ENCODE results near the gene CPXM2.

Gene CPXM2

GRCh38 chr10:123878666-123879303 is 12.8 kb downstream of the CPXM2 start:
- Histone ChIP-seq H3K4me3 (no peak overlapping the region), H3K9me3 (no peaks in the 10 kb centered on the region), H3K4me1 (no peaks in the 10 kb centered on the region), H3K36me3 (replicated peaks) (no peaks in the 10 kb centered on the region), H3K27me3 (ENCODE audit: low read depth) (no peaks in the 10 kb centered on the region)
- in situ Hi-C loops (cut with MboI; ENCODE audit: low sequenced_read_pairs) = no loop called here
- DNase-seq (ENCODE audit: low spot score in 2 of 2) = no peak

- no peaks in the 10 kb centered on the region for H3K36me3 ChIP-seq (replicated peaks)
- no peaks in the 10 kb centered on the region for H3K4me1 ChIP-seq
- in situ Hi-C loops (cut with MboI; ENCODE audit: low sequenced_read_pairs) = no loop called here
- H3K27me3 ChIP-seq (ENCODE audit: low read depth) = no peaks in the 10 kb centered on the region
- no peaks in the 10 kb centered on the region for H3K9me3 ChIP-seq
- DNase-seq (ENCODE audit: low spot score in 2 of 2) = no peak
- no peak overlapping the region for H3K4me3 ChIP-seq
These were observed 21.3 kb downstream of the CPXM2 start for GRCh38 chr10:123870260-123870659.

- DNase-seq (ENCODE audit: low spot score in 2 of 2) = no peak
- Histone ChIP-seq H3K4me1 (no peaks in the 10 kb centered on the region), H3K27me3 (ENCODE audit: low read depth) (no peaks in the 10 kb centered on the region), H3K36me3 (replicated peaks) (no peaks in the 10 kb centered on the region), H3K9me3 (no peaks in the 10 kb centered on the region), H3K4me3 (no peak overlapping the region)
- in situ Hi-C loops (cut with MboI; ENCODE audit: low sequenced_read_pairs) = no loop called here
These were observed 22.6 kb downstream of the CPXM2 start for GRCh38 chr10:123869020-123869414.

GRCh38 chr10:123868038-123869019 is 23.3 kb downstream of the CPXM2 start:
- H3K4me1 ChIP-seq = no peaks in the 10 kb centered on the region
- H3K27me3 ChIP-seq (ENCODE audit: low read depth) = no peaks in the 10 kb centered on the region
- H3K4me3 ChIP-seq = no peak overlapping the region
- no peak for DNase-seq (ENCODE audit: low spot score in 2 of 2)
- H3K9me3 ChIP-seq = no peaks in the 10 kb centered on the region
- in situ Hi-C loops (cut with MboI; ENCODE audit: low sequenced_read_pairs) = no loop called here
- no peaks in the 10 kb centered on the region for H3K36me3 ChIP-seq (replicated peaks)

- no peak overlapping the region for H3K4me3 ChIP-seq
- no peaks in the 10 kb centered on the region for H3K27me3 ChIP-seq (ENCODE audit: low read depth)
- no peaks in the 10 kb centered on the region for H3K36me3 ChIP-seq (replicated peaks)
- in situ Hi-C loops (cut with MboI; ENCODE audit: low sequenced_read_pairs) = no loop called here
- H3K9me3 ChIP-seq = no peaks in the 10 kb centered on the region
- no peaks in the 10 kb centered on the region for H3K4me1 ChIP-seq
- no peak for DNase-seq (ENCODE audit: low spot score in 2 of 2)
These were observed 25.7 kb downstream of the CPXM2 start for GRCh38 chr10:123865880-123866279.

GRCh38 chr10:123865350-123865749 is 26.3 kb downstream of the CPXM2 start:
- no peak for DNase-seq (ENCODE audit: low spot score in 2 of 2)
- H3K9me3 ChIP-seq = no peaks in the 10 kb centered on the region
- H3K36me3 ChIP-seq (replicated peaks) = no peaks in the 10 kb centered on the region
- in situ Hi-C loops (cut with MboI; ENCODE audit: low sequenced_read_pairs) = no loop called here
- H3K4me3 ChIP-seq = no peak overlapping the region
- no peaks in the 10 kb centered on the region for H3K27me3 ChIP-seq (ENCODE audit: low read depth)
- no peaks in the 10 kb centered on the region for H3K4me1 ChIP-seq

GRCh38 chr10:123864923-123865322 is 26.7 kb downstream of the CPXM2 start:
- no peak for DNase-seq (ENCODE audit: low spot score in 2 of 2)
- no peaks in the 10 kb centered on the region for H3K9me3 ChIP-seq
- H3K27me3 ChIP-seq (ENCODE audit: low read depth) = no peaks in the 10 kb centered on the region
- in situ Hi-C loops (cut with MboI; ENCODE audit: low sequenced_read_pairs) = no loop called here
- no peaks in the 10 kb centered on the region for H3K36me3 ChIP-seq (replicated peaks)
- no peak overlapping the region for H3K4me3 ChIP-seq
- no peaks in the 10 kb centered on the region for H3K4me1 ChIP-seq

- no peaks in the 10 kb centered on the region for H3K4me1 ChIP-seq
- H3K9me3 ChIP-seq = no peaks in the 10 kb centered on the region
- no peak overlapping the region for H3K4me3 ChIP-seq
- no peak for DNase-seq (ENCODE audit: low spot score in 2 of 2)
- no peaks in the 10 kb centered on the region for H3K27me3 ChIP-seq (ENCODE audit: low read depth)
- in situ Hi-C loops (cut with MboI; ENCODE audit: low sequenced_read_pairs) = no loop called here
- no peaks in the 10 kb centered on the region for H3K36me3 ChIP-seq (replicated peaks)
These were observed 27.7 kb downstream of the CPXM2 start for GRCh38 chr10:123863721-123864482.

GRCh38 chr10:123863183-123863575 is 28.4 kb downstream of the CPXM2 start:
- Histone ChIP-seq H3K36me3 (replicated peaks) (no peaks in the 10 kb centered on the region), H3K4me1 (no peaks in the 10 kb centered on the region), H3K9me3 (no peaks in the 10 kb centered on the region), H3K27me3 (ENCODE audit: low read depth) (no peaks in the 10 kb centered on the region), H3K4me3 (no peak overlapping the region)
- DNase-seq (ENCODE audit: low spot score in 2 of 2) = no peak
- in situ Hi-C loops (cut with MboI; ENCODE audit: low sequenced_read_pairs) = no loop called here

GRCh38 chr10:123862421-123863182 is 29.0 kb downstream of the CPXM2 start:
- H3K9me3 ChIP-seq = no peaks in the 10 kb centered on the region
- H3K27me3 ChIP-seq (ENCODE audit: low read depth) = no peaks in the 10 kb centered on the region
- H3K36me3 ChIP-seq (replicated peaks) = no peaks in the 10 kb centered on the region
- H3K4me3 ChIP-seq = no peak overlapping the region
- DNase-seq (ENCODE audit: low spot score in 2 of 2) = no peak
- no peaks in the 10 kb centered on the region for H3K4me1 ChIP-seq
- in situ Hi-C loops (cut with MboI; ENCODE audit: low sequenced_read_pairs) = no loop called here

GRCh38 chr10:123860856-123861255 is 30.8 kb downstream of the CPXM2 start:
- in situ Hi-C loops (cut with MboI; ENCODE audit: low sequenced_read_pairs) = no loop called here
- H3K36me3 ChIP-seq (replicated peaks) = no peaks in the 10 kb centered on the region
- no peaks in the 10 kb centered on the region for H3K9me3 ChIP-seq
- no peak overlapping the region for H3K4me3 ChIP-seq
- no peaks in the 10 kb centered on the region for H3K4me1 ChIP-seq
- H3K27me3 ChIP-seq (ENCODE audit: low read depth) = no peaks in the 10 kb centered on the region
- no peak for DNase-seq (ENCODE audit: low spot score in 2 of 2)

- no peaks in the 10 kb centered on the region for H3K27me3 ChIP-seq (ENCODE audit: low read depth)
- no peak overlapping the region for H3K4me3 ChIP-seq
- H3K9me3 ChIP-seq = no peaks in the 10 kb centered on the region
- in situ Hi-C loops (cut with MboI; ENCODE audit: low sequenced_read_pairs) = no loop called here
- DNase-seq (ENCODE audit: low spot score in 2 of 2) = no peak
- no peaks in the 10 kb centered on the region for H3K4me1 ChIP-seq
- H3K36me3 ChIP-seq (replicated peaks) = no peaks in the 10 kb centered on the region
These were observed 31.4 kb downstream of the CPXM2 start for GRCh38 chr10:123860209-123860608.

GRCh38 chr10:123859653-123860050 is 32.0 kb downstream of the CPXM2 start:
- DNase-seq (ENCODE audit: low spot score in 2 of 2) = no peak
- in situ Hi-C loops (cut with MboI; ENCODE audit: low sequenced_read_pairs) = no loop called here
- no peaks in the 10 kb centered on the region for H3K4me1 ChIP-seq
- H3K4me3 ChIP-seq = no peak overlapping the region
- no peaks in the 10 kb centered on the region for H3K9me3 ChIP-seq
- H3K27me3 ChIP-seq (ENCODE audit: low read depth) = no peaks in the 10 kb centered on the region
- H3K36me3 ChIP-seq (replicated peaks) = no peaks in the 10 kb centered on the region

Data from HAP-1 (cell line).